Nephron (organoid): ENCODE data around the gene TRAPPC2.
A peak's percentile ranks its signal among the peaks of the same experiment; 100 is the strongest.

Experiments used
- H3K27ac Mint-ChIP-seq, 3 experiments: 2 replicates each; pipeline ENCODE4 v1.8.0; 2020; ENCODE audit warnings: mixed read lengths in 3 of 3, mild to moderate bottlenecking in 2 of 3, moderate library complexity in 1 of 3
- H3K27me3 Mint-ChIP-seq: 2 replicates; pipeline ENCODE4 v1.8.0; 2021; ENCODE audit warnings: low read depth, mild to moderate bottlenecking, moderate library complexity, mixed read lengths
- H3K36me3 Mint-ChIP-seq: 2 replicates; pipeline ENCODE4 v1.8.0; 2020; ENCODE audit warnings: low read depth, mixed read lengths
- H3K4me1 Mint-ChIP-seq: 2 replicates; pipeline ENCODE4 v1.8.0; 2020; ENCODE audit warnings: mixed read lengths
- H3K4me3 Mint-ChIP-seq, 3 experiments: 2 replicates each; pipeline ENCODE4 v1.8.0; 2020; ENCODE audit warnings: mild to moderate bottlenecking in 3 of 3, mixed read lengths in 3 of 3, moderate library complexity in 2 of 3
- H3K9me3 Mint-ChIP-seq: 2 replicates; pipeline ENCODE4 v1.8.0; 2020; ENCODE audit warnings: mixed read lengths
- TF ChIP-seq, protein P1 (sequence below), 3 experiments: fragments of 200-600 bp; sonication (generic); IDR thresholded peaks; one replicate each; pipeline ENCODE4 v1.5.0; 2021; ENCODE audit warnings: antibody characterized with exemption in 3 of 3; ENCODE audit not compliant: unreplicated experiment in 3 of 3

Gene TRAPPC2

DNA sequence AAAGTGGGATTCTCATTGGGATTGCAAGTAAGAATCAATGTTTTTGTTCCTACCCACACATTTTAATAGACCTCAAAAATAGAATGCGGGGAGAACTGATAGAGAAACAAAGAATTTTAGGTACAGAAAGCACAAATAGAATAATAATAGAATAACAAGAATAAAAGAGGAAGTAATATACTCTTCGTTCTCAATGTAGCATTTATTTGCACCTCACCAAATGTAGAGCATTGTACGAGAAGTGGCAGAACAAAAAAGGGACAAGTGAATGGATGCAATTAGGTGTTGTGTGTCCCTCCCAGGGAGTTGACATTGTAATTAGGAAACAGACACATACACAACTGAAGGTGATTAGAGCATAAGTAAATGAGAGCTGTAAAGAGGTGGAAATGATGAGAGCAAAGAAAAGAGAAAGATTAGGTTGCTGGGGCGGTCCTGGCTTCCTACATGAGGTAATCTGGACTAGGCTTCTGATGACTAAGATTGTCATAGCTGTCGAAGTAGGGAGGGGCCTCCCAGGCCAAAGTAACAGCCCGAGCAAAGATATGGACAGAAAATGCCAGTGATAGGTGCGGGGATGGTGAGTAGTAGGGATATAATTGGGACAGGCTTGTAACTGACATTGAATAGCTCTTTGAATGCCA lies 35.1 kb downstream of the TRAPPC2 start:
- TF ChIP-seq, protein P1, sequence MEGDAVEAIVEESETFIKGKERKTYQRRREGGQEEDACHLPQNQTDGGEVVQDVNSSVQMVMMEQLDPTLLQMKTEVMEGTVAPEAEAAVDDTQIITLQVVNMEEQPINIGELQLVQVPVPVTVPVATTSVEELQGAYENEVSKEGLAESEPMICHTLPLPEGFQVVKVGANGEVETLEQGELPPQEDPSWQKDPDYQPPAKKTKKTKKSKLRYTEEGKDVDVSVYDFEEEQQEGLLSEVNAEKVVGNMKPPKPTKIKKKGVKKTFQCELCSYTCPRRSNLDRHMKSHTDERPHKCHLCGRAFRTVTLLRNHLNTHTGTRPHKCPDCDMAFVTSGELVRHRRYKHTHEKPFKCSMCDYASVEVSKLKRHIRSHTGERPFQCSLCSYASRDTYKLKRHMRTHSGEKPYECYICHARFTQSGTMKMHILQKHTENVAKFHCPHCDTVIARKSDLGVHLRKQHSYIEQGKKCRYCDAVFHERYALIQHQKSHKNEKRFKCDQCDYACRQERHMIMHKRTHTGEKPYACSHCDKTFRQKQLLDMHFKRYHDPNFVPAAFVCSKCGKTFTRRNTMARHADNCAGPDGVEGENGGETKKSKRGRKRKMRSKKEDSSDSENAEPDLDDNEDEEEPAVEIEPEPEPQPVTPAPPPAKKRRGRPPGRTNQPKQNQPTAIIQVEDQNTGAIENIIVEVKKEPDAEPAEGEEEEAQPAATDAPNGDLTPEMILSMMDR (IDR thresholded peaks at IDR 0.05; ENCODE audit: unreplicated experiment in 3 of 3), result no peak

DNA sequence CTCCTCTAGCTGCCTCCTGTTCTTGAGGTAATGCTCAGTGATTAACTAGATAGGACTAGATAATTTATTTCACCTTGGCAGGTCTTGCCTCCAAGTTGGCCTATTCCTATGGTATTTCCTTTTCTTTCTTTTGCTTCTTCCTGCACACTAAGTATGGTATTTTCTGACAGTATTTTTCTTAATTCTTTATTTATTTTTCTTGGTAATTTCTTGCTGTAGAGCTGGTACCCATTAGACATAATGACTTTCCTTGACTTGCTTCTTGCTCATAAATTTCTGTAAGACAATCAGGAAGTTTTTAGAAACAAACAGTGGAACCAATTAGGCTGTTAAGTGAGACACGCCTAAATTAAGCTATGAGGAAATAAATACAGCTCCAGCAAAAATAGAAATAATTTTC lies 36.0 kb downstream of the TRAPPC2 start:
- Mint-ChIP-seq H3K27ac (no peak overlapping the region), H3K27me3 (no peaks in the 10 kb centered on the region), H3K36me3 (no peaks in the 10 kb centered on the region), H3K4me3 (no peak overlapping the region), H3K4me1 (peaks cover 29% of the 10 kb centered on the region), H3K9me3 (no peaks in the 10 kb centered on the region)
- TF ChIP-seq, protein P1 (IDR thresholded peaks at IDR 0.05; ENCODE audit: unreplicated experiment in 3 of 3), result no peak

More for the DNA sequence above, 35.1 kb downstream of the TRAPPC2 start:
- H3K4me1 Mint-ChIP-seq, result peaks cover 24% of the 10 kb centered on the region
- H3K9me3 Mint-ChIP-seq, result no peaks in the 10 kb centered on the region
- H3K4me3 Mint-ChIP-seq, result no peak overlapping the region
- H3K36me3 Mint-ChIP-seq, result no peaks in the 10 kb centered on the region
- H3K27ac Mint-ChIP-seq, result no peak overlapping the region
- no peaks in the 10 kb centered on the region for H3K27me3 Mint-ChIP-seq

- no peak overlapping the region for H3K4me3 Mint-ChIP-seq
- H3K4me1 Mint-ChIP-seq, result peaks cover 34% of the 10 kb centered on the region
- no peaks in the 10 kb centered on the region for H3K36me3 Mint-ChIP-seq
- no peaks in the 10 kb centered on the region for H3K27me3 Mint-ChIP-seq
- H3K9me3 Mint-ChIP-seq, result no peaks in the 10 kb centered on the region
- TF ChIP-seq, protein P1 (IDR thresholded peaks at IDR 0.05; ENCODE audit: unreplicated experiment in 3 of 3), result no peak
- H3K27ac Mint-ChIP-seq, result no peak overlapping the region
These were observed 36.4 kb downstream of the TRAPPC2 start for GRCh38 chrX:13697976-13698375.

GRCh38 chrX:13697455-13697854 lies 37.0 kb downstream of the TRAPPC2 start:
- Mint-ChIP-seq H3K9me3 (no peaks in the 10 kb centered on the region), H3K4me1 (peaks cover 39% of the 10 kb centered on the region), H3K36me3 (no peaks in the 10 kb centered on the region), H3K4me3 (no peak overlapping the region), H3K27ac (no peak overlapping the region), H3K27me3 (no peaks in the 10 kb centered on the region)
- TF ChIP-seq, protein P1 (IDR thresholded peaks at IDR 0.05; ENCODE audit: unreplicated experiment in 3 of 3), result no peak

DNA sequence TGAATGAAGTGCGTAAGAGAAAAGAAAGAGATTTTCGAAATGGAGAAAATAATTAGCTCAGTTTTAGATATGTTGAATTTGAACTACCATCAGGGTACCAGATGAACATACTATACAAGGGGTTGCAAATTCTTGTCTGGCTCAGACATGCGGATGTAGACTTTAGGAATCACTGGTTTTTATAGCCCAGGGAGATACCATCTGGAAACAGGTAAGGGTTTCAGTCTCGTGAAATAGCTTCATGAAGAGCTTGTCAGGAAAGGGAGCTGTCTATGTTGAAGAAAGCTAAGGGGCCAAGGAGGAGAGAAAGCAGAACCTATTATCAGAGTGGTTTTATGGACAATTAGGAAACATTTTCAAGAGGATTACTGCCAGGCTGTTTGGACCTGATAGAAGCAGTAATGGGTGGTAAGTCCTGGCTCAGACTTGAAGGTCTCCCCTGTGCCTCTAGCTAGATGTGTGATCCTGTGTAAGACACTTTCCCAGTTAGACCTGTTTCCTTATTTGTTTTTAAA lies 38.8 kb downstream of the TRAPPC2 start:
- Mint-ChIP-seq H3K9me3 (no peaks in the 10 kb centered on the region), H3K27me3 (no peaks in the 10 kb centered on the region), H3K36me3 (no peaks in the 10 kb centered on the region), H3K4me3 (no peak overlapping the region), H3K27ac (no peak overlapping the region), H3K4me1 (peaks cover 45% of the 10 kb centered on the region)
- TF ChIP-seq, protein P1 (IDR thresholded peaks at IDR 0.05; ENCODE audit: unreplicated experiment in 3 of 3), result no peak

DNA sequence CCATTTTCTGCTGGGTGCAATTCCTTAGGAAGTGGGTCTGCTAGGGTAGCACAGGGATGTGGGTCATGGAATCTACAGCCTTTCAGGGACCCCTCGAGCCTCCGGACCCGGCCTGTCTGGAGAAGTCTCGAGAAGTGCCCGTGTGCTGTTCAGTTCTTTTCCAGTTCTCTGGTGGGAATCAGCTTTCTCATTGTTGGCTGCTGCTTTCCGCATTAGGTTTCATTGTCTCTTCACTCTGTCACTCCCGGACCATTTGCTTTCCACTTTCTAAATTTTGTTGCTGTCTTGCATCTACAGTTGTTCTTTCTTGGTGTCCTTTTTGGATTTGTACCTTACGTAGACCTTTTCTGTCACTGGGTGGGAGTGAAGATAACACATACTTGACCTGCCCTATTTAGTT lies 39.4 kb downstream of the TRAPPC2 start:
- H3K27me3 Mint-ChIP-seq, result no peaks in the 10 kb centered on the region
- TF ChIP-seq, protein P1 (IDR thresholded peaks at IDR 0.05; ENCODE audit: unreplicated experiment in 3 of 3), result no peak
- H3K27ac Mint-ChIP-seq, result peak overlapping the region in 2 of 3 experiments; percentile 26 to 30
- H3K36me3 Mint-ChIP-seq, result no peaks in the 10 kb centered on the region
- no peaks in the 10 kb centered on the region for H3K9me3 Mint-ChIP-seq
- H3K4me1 Mint-ChIP-seq, result peaks cover 51% of the 10 kb centered on the region
- H3K4me3 Mint-ChIP-seq, result peak overlapping the region in 1 of 3 experiments; percentile 15
